HG02623 (cell line): ENCODE results near the gene TPH2.

Source experiments
- ATAC-seq: cut with Tn5 transposase; IDR thresholded peaks from one replicate; pipeline ENCODE4 v1.9.1; 2021; ENCODE audit warnings: moderate library complexity; ENCODE audit not compliant: unreplicated experiment

TPH2 gene

DNA sequence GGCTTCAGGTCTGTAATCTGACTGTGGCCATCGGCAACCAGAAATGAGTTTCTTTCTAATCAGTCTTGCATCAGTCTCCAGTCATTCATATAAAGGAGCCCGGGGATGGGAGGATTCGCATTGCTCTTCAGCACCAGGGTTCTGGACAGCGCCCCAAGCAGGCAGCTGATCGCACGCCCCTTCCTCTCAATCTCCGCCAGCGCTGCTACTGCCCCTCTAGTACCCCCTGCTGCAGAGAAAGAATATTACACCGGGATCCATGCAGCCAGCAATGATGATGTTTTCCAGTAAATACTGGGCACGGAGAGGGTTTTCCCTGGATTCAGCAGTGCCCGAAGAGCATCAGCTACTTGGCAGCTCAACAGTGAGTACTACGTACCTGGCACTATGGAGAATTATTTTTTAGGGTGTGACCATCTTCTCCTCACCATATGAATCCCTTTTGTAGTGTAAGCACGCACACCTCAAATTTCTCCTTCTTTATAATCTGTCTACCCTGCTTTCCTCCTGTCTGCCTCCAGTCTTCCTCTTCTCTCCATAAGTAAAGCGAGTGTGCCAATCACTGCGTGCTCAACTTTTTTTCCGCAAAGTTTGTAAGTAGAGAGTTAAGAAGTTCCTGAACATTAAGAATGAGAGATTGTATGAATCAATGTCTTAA is at the start of gene TPH2:
Gene TPH2, plus strand, starts transcription at position 118 of the 658 bp plus-strand sequence. Its CDS starts 142 bp downstream, at position 260.
- ATAC-seq = no peak

DNA sequence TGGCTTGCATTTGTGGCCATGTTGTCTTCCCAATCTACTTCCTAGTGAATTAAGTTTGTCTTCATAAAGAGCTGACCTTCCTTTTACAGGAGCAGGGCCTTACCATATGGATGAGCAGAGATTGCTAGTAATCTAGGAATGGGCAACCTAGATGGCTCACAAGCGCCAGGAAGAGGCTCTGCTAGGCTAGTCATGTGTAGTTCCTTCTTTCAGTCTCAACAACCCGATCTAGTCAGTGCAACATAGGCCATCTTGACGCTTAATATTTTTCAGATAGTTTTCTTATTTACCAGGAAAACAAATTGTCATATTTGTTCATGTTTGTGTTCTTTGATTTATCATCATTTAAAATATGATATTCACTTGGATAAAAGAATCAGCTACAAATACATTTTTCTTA is 48.2 kb upstream of the TPH2 start:
- no peak for ATAC-seq

DNA sequence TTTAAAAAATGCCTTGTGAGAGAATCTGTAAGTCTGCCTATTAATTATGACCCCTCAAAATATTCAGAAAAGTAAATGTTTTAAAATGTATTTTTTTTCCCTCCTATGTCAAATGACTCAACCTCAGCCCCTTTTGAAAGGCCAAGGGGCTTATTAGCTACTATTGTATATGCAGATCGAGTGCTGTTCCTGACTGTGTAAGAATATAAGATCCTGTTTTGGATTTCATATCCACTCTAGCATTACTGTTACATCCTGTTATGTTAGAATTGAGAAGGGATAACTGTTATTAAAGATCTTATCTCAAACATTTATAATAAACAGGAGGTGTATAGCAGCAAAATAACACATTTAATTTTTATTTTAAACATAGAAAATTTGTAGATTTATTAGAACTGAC is 46.6 kb upstream of the TPH2 start:
- ATAC-seq = no peak

DNA sequence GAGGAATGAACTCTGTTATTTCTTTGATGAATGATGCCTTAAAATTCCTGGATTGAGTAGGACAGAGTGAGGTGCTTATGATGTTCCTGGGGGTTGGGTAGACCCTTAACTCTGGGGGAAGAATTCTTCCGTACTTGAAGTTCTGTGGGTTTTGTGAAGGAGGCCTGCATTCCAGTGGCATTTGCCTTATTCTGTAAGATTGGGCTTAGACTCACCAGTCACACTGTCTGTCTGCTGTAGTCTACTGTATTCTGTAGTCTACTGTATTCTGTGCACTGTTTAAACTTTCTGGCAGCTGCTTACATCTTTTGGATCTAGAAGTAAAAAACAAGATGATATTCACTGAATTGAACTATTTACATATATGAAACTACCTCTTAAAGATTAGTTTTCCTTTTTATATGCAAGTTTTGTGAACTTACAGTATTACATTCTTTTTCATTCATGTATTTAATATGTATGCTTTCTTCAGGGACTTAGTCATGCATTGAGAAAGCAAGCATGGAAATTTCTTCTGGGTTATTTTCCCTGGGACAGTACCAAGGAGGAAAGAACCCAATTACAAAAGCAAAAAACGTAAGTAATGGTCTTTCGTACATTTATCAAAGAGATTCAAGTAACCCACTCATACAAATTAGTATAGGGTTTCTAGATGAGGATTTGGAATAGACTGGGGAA is 42.3 kb upstream of the TPH2 start:
- ATAC-seq = no peak

DNA sequence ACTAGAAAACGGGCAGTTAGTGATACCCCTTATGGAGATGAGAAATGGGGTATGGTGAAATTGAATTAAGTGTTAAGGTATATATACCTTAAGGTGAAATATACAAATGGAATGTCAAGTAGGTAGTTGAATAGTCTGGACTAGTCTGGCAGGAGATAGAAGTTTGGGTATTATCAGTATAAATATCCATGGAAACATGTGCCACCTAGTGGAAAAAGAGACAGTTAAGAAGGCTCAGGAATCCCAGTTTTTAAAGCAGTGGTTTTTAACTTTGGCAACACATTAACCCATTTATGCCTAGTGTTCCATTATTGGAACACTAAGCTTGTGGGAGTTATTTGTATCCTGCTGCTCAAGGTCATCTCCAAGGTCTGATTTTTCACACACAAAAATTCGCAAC is 38.6 kb upstream of the TPH2 start:
- ATAC-seq = no peak

DNA sequence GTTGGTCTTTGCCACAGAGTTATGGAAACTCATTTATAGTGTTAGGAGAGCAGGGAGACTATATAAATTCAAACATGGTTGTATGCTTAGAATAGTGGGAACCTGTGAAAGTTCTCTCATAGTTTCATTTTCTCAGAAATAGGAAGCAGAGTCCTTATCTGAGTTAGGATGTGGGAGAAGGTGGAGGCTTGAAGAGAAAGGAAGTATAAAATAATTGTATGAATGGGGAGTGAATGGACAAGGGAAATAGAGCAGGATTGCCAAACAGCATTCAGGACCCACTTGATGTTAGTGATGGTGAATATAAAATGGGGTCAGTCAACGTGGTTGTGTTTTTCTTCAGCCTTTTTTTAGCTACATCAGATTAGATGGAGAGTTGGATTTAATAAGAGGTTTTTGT is 34.0 kb upstream of the TPH2 start:
- ATAC-seq = no peak

DNA sequence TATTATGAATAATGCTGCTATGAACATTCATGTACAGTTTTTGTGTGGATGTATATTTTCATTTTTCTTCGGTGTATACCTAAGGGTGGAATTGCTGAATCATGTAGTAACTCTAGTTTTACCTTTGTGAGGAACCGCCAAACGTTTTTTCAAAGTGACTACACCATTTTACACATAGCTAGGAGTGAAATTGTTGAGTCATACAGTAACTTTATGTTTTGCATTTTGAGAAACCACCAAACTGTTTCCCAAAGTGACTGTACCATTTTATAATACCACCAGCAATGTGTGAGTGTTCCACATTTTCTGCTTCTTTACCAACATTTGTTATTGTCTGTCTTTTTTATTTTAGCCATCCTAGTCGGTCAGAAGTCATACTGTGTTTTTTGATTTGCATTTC is 3.1 kb upstream of the TPH2 start:
- peak; percentile 84 for ATAC-seq

DNA sequence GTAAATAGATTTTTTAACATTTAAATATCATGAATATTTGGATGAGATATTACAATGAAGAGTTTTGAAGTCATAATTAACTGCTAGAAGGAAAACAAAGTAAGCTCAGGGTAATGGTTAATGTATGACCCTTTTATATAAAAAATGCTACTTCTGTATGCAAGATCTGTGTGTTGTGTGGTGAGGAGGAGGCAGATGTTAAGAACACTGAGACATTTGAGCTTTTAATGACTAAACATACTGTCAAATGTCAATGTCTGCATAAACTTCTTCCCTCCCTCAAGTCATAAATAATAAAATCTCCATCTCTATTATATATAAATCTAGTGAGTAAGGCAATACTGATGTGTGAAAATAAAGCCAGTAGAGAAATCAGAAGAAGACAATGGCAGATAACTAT is 1.4 kb downstream of the TPH2 start:
- ATAC-seq = no peak

DNA sequence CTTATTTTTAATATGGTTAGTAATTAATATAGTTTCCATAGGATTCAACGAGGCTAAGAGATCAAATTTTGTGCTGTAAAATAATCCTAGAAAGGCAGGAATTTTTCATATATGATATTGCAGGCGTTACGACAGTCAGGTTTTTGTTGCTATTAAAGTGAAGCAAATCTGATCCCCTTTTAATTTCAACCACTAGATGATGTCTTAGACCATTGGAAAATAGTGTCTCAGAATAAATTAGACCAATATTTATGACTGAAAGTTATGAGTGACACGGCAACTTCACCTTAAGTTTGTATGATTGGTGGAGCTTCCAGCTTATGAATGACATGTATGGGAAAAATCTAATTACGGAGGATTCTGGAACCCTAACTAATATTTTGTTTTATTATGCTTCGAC is 2.5 kb downstream of the TPH2 start:
- no peak for ATAC-seq

DNA sequence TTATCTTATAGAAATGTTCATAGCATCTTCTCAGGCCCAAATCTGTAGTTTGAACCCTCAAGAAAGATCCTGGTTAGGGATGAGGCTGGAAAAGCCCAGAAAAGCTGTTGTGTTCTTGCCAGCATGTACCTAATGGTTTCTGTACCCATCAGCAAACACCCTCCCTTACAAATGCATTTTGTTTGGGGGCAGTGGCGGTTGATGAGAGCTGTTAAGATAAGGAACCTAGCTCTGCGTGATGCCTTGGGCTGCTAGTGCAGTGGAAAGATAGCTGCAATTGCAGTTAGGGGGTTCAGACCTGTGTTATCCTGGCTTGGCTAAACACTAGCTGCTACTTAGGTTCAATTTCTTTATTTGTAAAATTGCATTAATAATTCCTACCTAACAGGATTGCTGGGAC is 3.6 kb downstream of the TPH2 start:
- ATAC-seq = no peak

DNA sequence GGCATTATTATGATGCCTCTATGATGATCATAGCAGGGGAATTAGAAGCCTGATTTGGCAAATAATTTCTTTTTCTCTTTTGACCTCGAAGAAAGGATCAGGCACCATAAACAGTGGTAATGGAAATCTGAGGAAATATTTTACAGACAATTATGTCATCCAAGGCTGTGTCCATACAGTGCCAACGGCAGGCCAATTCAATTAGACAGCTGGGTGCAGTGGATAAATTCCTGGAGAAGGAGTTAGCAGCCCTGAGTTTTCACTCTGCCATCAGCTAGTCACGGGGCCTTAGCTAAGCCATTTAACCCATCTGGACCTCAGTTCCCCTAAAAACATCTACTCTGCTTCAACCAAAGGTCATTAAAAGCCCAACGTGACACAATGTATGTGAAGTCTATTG is 4.1 kb downstream of the TPH2 start:
- no peak for ATAC-seq

DNA sequence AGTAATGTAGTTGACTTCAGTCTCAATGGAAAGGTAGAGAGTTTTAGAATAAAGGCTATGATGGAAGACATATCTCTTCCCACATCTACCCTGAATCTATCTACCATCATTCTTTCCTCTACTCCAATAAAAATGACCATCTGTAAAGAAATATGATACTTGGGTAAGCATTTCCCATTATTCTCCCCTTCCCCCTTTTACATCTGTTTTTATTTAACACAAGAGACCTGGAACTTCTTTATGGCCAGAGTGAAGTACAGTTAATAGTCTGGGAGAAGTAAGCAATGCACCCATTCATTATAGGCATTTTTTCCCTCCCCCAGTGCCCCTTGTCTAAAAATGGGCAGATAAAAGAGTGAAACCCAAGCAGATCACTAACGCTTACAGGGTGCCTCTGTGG is 6.5 kb downstream of the TPH2 start:
- no peak for ATAC-seq

DNA sequence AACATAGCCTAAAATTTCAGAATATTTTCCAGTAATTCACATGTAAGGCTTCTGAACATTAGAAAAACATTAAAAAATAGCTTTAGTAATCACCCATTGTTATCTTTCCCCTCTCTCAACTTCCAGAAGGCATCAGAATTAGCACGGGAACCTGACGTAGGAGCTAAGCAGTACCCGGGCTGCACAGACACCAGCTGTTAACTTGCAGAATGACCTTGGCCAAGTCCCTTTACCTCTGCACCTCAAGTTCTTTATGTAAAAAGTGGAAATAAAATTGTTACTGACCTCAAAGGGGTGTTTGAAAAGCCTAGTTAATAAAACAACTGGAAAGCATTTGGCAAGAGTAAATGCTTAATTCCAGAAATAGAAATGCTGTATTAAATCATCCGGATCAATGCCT is 7.2 kb downstream of the TPH2 start:
- ATAC-seq = no peak

DNA sequence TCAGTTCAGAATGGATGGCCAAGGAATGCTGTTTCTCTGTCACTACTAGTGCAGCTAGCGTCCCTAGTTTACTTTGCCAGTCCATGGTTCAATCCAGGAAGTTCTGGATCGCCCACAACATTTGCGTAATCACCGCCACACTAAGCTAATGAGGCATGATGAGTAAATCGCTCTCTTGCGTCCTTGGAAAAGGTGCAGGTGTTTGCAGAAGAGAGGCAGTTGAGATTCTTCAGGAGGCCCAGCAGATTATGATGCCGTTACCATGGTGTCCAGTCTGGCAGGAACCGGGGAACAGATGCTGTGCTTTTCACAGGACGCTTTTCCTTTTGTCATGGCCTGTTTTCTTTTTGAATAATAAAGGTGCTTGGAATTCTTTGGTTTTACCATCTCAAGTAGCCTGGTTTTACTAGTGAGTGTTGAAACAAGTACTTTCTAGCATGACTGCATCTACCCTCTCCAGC is 9.0 kb downstream of the TPH2 start:
- ATAC-seq = no peak

DNA sequence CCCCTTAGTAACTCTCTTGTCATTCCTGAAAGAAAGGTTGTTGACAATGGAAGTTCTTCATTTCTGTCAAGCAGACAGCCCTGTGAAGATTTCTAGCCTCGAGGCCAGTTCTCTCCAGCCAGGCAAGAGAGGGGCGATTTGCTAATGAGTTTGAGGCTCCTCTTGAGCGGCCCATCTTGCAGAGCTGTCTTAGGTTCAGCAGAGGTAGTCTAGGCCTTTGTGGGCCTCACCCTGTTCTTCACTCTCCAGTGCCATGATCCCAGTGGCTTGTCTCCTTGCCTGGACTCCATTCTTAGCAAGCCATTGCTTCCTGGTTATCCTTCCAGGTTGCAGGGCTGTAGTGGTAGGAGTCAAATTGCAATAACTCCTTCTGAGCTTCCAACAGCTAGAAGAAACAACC is 9.7 kb downstream of the TPH2 start:
- no peak for ATAC-seq

DNA sequence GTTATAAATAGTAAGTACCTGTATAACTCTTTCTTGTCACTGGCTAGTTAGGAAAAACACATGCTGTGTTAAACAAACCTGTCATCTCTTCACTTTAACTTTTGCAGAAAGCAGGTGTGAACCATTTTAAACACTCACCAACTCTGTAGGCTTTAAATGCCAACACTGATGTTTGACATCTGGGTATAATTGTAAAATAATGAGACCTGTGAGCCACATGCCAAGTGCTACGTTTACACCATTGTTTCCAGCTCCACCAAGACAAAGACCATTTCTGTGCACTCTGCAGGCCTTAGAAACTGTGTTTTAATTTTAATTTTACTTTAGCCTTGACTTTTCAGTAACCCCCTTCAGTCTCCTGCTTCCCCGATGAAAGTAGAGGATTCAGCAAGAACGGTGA is 11.0 kb downstream of the TPH2 start:
- ATAC-seq = no peak

DNA sequence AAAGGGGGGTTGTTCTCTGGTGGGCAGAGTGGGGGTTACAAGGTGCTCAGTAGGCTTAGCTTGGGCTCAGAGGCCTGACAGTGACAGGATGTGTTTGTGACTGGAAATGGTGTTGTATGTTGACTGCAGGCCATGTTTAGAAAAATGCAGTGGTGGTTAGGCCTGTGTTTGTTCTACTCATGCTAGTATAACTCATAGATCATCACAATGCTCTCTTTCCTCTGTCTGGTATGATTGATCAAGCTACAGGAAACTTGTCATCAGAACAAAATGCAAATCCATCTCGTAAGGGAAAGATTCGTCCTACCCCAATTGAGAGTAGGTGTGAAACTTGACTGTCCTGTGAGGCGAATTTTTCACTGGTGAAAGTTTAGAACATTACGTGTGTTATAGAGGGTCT is 11.8 kb downstream of the TPH2 start:
- no peak for ATAC-seq

DNA sequence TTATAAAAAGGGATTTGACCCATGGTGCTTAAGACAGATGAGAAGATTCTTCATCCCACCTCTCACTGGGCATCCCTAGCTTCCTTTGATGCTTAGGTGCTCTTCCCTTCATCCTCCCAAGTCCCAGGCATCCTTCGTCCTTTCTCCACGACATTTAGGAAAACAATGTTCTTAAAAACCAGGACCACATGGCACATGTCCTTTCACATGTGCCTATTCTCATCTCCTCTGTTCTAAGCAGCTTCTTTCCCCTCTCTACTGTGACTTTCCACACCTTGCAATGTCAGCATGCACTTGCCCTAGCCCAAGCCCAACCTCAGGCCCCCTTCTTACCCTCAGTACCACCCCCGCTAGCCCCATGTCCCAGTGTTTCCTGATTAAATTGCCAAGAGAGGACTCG is 12.2 kb downstream of the TPH2 start:
- no peak for ATAC-seq

DNA sequence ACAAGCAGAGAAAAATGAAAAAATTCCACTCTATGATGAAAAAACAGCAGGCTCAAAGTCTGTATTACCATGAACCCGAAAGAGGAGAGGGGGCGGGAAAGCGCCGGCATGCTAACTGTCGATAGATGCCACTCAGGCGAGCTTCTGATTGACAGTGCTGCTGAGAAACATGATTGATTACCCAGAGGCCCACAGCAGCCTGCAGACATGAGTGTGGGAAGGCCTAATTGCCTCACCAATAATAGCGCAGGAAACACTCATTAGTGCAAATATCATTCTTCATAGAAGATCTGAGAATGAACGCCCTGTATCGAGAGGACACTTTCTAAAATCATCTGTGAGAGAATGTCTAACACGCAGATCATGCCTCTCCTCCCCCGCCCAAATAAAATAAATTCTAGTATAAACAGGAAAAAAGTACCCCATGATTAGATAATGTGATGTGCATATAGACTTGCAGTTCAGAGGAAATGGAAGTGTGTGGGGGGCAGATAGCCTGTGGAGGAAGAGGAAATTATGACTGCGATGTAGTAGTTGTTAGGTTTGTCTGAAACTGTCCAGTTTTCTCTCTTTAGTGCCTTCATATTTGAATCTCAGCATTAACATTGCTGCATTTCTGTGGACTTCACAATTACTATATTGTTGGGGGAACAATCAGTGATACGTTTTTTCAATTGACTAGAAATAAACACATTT is 15.6 kb downstream of the TPH2 start:
- ATAC-seq = no peak

DNA sequence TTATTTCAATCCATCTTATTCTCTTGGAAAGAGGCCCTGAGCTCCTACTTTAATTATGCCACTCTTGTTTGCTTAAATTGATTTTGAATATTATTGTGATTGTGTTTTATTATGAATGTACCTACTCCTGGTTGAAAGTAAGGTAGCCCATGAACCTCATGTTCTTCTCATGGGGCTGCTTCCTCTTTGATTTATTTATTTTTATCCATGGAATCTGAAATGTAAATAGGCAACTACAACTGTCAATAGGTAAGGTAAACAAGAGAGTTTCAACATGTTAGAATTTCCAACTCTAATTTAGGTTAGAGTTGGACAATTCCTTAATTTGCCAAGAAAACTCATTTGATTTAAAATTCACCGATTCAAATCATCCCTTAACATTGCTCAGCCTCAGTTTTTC is 16.2 kb downstream of the TPH2 start:
- no peak for ATAC-seq

DNA sequence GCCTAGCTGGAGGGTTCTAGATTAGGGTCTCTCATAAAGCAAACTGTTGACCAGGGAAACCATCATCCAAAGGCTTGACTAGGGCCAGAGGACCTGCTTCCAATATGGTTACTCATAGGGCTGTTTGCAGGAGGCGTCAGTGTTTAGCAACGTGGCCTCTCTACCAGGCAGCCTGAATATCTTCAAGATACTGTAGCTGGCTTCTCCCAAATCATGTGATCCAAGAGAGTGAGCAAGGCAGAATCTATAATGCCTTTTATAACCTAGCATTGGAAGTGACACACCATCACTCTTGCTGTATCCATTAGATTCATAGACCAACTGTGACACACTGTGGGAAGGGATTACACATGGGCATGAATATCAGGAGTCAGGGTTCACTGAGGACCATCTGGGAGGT is 17.3 kb downstream of the TPH2 start:
- ATAC-seq = no peak

DNA sequence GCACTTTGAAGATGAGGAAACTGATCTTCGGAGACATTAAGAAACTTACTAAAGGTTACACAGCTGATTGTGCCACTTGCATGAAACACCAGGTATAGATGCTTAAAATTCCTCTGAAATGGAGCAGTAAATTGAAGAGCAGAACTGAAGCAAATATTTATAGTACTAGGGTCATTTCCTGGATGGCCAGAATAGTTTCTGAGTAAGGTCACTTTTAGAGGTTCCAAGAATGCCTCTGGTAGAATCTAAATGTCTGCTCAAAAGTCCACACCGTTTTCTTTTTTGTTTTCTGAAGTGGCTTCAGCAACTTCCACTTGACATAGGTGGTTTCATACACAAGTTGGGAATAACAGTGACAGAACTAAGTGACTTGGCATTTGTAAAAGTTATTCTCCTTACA is 19.4 kb downstream of the TPH2 start:
- no peak for ATAC-seq
